Fibroblast of lung (primary cell): ENCODE data around the gene MRPL45. TPM values are rescaled to one million over a fixed set of nuclear protein-coding genes. Genes with fewer than 3 reads are reported as not detected.

ENCODE experiments used
- DNase-seq, 2 donors: peaks; one replicate each; pipeline versions ENCODE4 v3.0.0 to v3.0.0-alpha.2; 2010; ENCODE audit warnings: low read depth in 2 of 2
- H2AFZ ChIP-seq: 2 replicates; pipeline ENCODE4 v1.5.1; 2012; ENCODE audit warnings: low read length, control low read depth, inconsistent platforms
- H3K27ac ChIP-seq: 2 replicates; pipeline ENCODE4 v1.5.1; 2011; ENCODE audit warnings: low read length, control low read depth; ENCODE audit not compliant: insufficient read depth
- H3K27me3 ChIP-seq: 2 replicates; pipeline ENCODE4 v1.5.1; 2011; ENCODE audit warnings: mild to moderate bottlenecking, low read length; ENCODE audit not compliant: control insufficient read depth, insufficient read depth
- H3K36me3 ChIP-seq: 2 replicates; pipeline ENCODE4 v1.5.1; 2011; ENCODE audit warnings: low read length; ENCODE audit not compliant: control insufficient read depth, insufficient read depth
- H3K4me1 ChIP-seq: 2 replicates; pipeline ENCODE4 v1.5.1; 2011; ENCODE audit warnings: low read length; ENCODE audit not compliant: control insufficient read depth, insufficient read depth; ENCODE audit errors: extremely low read depth
- H3K4me2 ChIP-seq: 2 replicates; pipeline ENCODE4 v1.5.1; 2011; ENCODE audit warnings: low read length, control low read depth; ENCODE audit not compliant: insufficient read depth; ENCODE audit errors: extremely low read depth
- H3K4me3 ChIP-seq, 4 experiments: fragments of 200-600 bp in 1 of 4; sonication (generic) in 1 of 4; replicated peaks in 1 of 4; 2 replicates each; pipeline ENCODE4 v1.5.1; 2011 to 2016; ENCODE audit warnings: low read length in 4 of 4, low read depth in 3 of 4, mild to moderate bottlenecking in 3 of 4, control low read depth in 2 of 4, inconsistent platforms in 1 of 4, mixed read lengths in 1 of 4; ENCODE audit not compliant: insufficient read depth in 1 of 4; ENCODE audit errors: control extremely low read depth in 1 of 4
- H3K79me2 ChIP-seq: 2 replicates; pipeline ENCODE4 v1.5.1; 2012; ENCODE audit warnings: mild to moderate bottlenecking, low read length, inconsistent platforms; ENCODE audit not compliant: control insufficient read depth, insufficient read depth
- H3K9ac ChIP-seq: 2 replicates; pipeline ENCODE4 v1.5.1; 2011; ENCODE audit warnings: mild to moderate bottlenecking, low read length, control low read depth; ENCODE audit not compliant: insufficient read depth
- H3K9me3 ChIP-seq: 2 replicates; pipeline ENCODE4 v1.5.1; 2012; ENCODE audit warnings: low read depth, low read length; ENCODE audit not compliant: control insufficient read depth, insufficient read depth
- H4K20me1 ChIP-seq: 2 replicates; pipeline ENCODE4 v1.5.1; 2011; ENCODE audit warnings: low read length; ENCODE audit not compliant: control insufficient read depth, insufficient read depth; ENCODE audit errors: extremely low read depth
- EZH2 ChIP-seq: IDR thresholded peaks from 2 replicates; pipeline ENCODE4 v1.5.1; 2012; ENCODE audit warnings: low read length, control low read depth, mild to moderate bottlenecking; ENCODE audit errors: missing control alignments
- polyA plus RNA-seq, 2 donors: library from polyadenylated mRNA; depleted of rRNA in 1 of 2; stranded (reverse) in 1 of 2; unstranded in 1 of 2; fragments of >200 nt; gene quantifications; 2 replicates each; pipeline ENCODE4 v1.2.1, GENCODE V29; 2011 to 2012; ENCODE audit warnings: missing spikeins in 1 of 2
- total RNA-seq: library from RNA; depleted of rRNA; stranded (reverse); fragments of >200 nt; gene quantifications from 2 replicates; pipeline ENCODE4 v1.2.1, GENCODE V29; 2014
- TF ChIP-seq, protein P1 (sequence below), 2 donors: IDR thresholded peaks in 1 of 2; conservative IDR thresholded peaks in 1 of 2; 1 replicate in 1 of 2; 2 replicates in 1 of 2; pipeline ENCODE4 v1.5.1; 2011 to 2012; ENCODE audit warnings: low read length in 2 of 2, control low read depth in 1 of 2, inconsistent platforms in 1 of 2, low read depth in 1 of 2, mild to moderate bottlenecking in 1 of 2

The MRPL45 gene
- total and polyA plus RNA-seq, 2 donors (not counting 1 experiment from before 2014, with no cell fraction given): 34.7 to 56.1 TPM

DNA sequence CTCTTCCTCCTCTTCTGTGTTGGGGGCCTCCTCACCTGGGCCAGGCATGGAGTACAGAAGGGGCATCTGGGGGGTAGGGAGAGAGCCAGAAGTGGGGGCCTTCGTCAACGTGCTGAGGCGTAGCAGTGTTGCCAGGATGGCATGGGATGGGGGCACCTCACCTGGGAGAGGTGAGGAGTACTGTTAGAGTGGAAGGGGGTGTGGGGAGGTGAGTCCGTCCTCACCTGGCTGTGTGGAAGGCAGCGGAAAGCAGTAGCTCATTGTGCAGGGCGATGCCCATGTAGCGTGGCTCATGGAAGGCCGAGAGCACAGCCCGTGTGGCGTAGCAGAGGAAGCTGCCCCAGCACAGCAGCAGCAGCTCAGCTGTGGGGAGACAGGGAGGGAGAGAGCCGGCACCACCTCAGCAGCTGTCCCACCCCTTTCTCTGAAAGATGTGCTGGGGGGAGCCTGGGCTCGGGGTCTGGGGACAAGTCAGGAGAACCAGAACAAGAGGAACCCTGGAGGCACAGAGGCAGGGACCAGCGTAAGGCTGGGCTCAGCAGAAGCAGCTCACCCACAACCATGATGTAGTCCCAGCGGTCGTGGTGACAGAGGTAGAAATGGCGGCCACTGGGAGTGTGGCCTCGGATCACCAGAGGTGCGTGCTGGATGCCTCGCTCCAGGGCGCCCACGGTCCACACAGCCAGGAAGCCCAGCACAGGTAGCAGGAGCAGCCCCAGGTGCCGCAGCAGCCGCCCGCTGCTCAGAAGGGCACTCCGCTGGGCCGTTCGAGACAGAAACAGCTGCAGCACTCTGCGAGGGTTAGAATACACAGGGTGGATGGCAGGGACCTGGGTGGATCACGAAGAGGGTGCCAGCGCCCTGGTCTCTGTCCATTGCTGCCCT, 37.8 kb downstream of the MRPL45 start:
- no peaks in the 10 kb centered on the region for H4K20me1 ChIP-seq
- no peak overlapping the region for H3K9ac ChIP-seq
- no peaks in the 10 kb centered on the region for H3K9me3 ChIP-seq
- TF ChIP-seq, protein P1, sequence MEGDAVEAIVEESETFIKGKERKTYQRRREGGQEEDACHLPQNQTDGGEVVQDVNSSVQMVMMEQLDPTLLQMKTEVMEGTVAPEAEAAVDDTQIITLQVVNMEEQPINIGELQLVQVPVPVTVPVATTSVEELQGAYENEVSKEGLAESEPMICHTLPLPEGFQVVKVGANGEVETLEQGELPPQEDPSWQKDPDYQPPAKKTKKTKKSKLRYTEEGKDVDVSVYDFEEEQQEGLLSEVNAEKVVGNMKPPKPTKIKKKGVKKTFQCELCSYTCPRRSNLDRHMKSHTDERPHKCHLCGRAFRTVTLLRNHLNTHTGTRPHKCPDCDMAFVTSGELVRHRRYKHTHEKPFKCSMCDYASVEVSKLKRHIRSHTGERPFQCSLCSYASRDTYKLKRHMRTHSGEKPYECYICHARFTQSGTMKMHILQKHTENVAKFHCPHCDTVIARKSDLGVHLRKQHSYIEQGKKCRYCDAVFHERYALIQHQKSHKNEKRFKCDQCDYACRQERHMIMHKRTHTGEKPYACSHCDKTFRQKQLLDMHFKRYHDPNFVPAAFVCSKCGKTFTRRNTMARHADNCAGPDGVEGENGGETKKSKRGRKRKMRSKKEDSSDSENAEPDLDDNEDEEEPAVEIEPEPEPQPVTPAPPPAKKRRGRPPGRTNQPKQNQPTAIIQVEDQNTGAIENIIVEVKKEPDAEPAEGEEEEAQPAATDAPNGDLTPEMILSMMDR (conservative IDR thresholded peaks at IDR 0.05 in 1 of 2, IDR thresholded peaks at IDR 0.05 in 1 of 2; ENCODE audit: low read depth in 1 of 2, low read length in 2 of 2): no peak
- no peak for TF ChIP-seq EZH2
- no peak overlapping the region for H3K27ac ChIP-seq
- H3K4me3 ChIP-seq: no peak overlapping the region
- H3K36me3 ChIP-seq: no peaks in the 10 kb centered on the region
- H3K79me2 ChIP-seq: no peaks in the 10 kb centered on the region
- no peak overlapping the region for H2AFZ ChIP-seq
- DNase-seq: no peak
- no peak overlapping the region for H3K4me2 ChIP-seq
- H3K27me3 ChIP-seq: peaks cover 39% of the 10 kb centered on the region
- no peaks in the 10 kb centered on the region for H3K4me1 ChIP-seq

GRCh38 chr17:38336838-38337237, 39.9 kb downstream of the MRPL45 start:
- Histone ChIP-seq H3K4me1 (no peaks in the 10 kb centered on the region), H3K36me3 (no peaks in the 10 kb centered on the region), H3K4me2 (no peak overlapping the region), H2AFZ (no peak overlapping the region), H3K27ac (no peak overlapping the region), H3K27me3 (peaks cover 36% of the 10 kb centered on the region), H3K9ac (no peak overlapping the region), H3K9me3 (no peaks in the 10 kb centered on the region), H4K20me1 (no peaks in the 10 kb centered on the region), H3K79me2 (no peaks in the 10 kb centered on the region), H3K4me3 (no peak overlapping the region)
- DNase-seq: no peak
- TF ChIP-seq, protein P1 (conservative IDR thresholded peaks at IDR 0.05 in 1 of 2, IDR thresholded peaks at IDR 0.05 in 1 of 2; ENCODE audit: low read depth in 1 of 2, low read length in 2 of 2): no peak
- TF ChIP-seq EZH2: no peak

GRCh38 chr17:38338053-38338452, 41.1 kb downstream of the MRPL45 start:
- DNase-seq: no peak
- TF ChIP-seq, protein P1 (conservative IDR thresholded peaks at IDR 0.05 in 1 of 2, IDR thresholded peaks at IDR 0.05 in 1 of 2; ENCODE audit: low read depth in 1 of 2, low read length in 2 of 2): no peak
- no peak for TF ChIP-seq EZH2
- Histone ChIP-seq H2AFZ (no peak overlapping the region), H3K36me3 (no peaks in the 10 kb centered on the region), H3K9ac (no peak overlapping the region), H3K4me2 (no peak overlapping the region), H3K27ac (no peak overlapping the region), H4K20me1 (no peaks in the 10 kb centered on the region), H3K4me3 (no peak overlapping the region), H3K79me2 (no peaks in the 10 kb centered on the region), H3K27me3 (peaks cover 30% of the 10 kb centered on the region), H3K4me1 (no peaks in the 10 kb centered on the region), H3K9me3 (no peaks in the 10 kb centered on the region)
